Skeletal muscle cell (primary cell): Measurements from ENCODE around the gene UQCC3.
"Not testable (repeated sequence)": the region's sequence is repeated elsewhere in the genome, so short reads cannot be mapped to it uniquely, and the experiment has no call there.

Experiments used
- DNase-seq: peaks from one replicate; pipeline ENCODE4 v3.0.0-alpha.2; 2010; ENCODE audit warnings: low read depth
- H3K4me3 ChIP-seq: 2 replicates; pipeline ENCODE4 v1.5.1; 2011; ENCODE audit warnings: low read depth, mild to moderate bottlenecking, control low read depth, low read length, moderate library complexity

The UQCC3 gene

GRCh38 chr11:62665075-62665598 lies 6.3 kb upstream of the UQCC3 start, which contains the start of the genes C11orf98 and CSKMT:
TSS of gene C11orf98 (minus strand) at chr11:62665210. CDS start at chr11:62665169, 41 bp downstream.
TSS of gene CSKMT (plus strand) at chr11:62665312. CDS start at chr11:62665880, 568 bp downstream.
- H3K4me3 ChIP-seq: peak within 1 kb of the TSS; percentile 88
- DNase-seq: peak; percentile 76

- peak overlapping the region; percentile 88 for H3K4me3 ChIP-seq
- DNase-seq: no peak
These were observed 5.7 kb upstream of the UQCC3 start for GRCh38 chr11:62665599-62666258.

- DNase-seq: no peak
These were observed 5.1 kb upstream of the UQCC3 start for GRCh38 chr11:62666259-62666926.

GRCh38 chr11:62667460-62667859 lies 4.0 kb upstream of the UQCC3 start:
- H3K4me3 ChIP-seq: no peak overlapping the region
- no peak for DNase-seq

More at GRCh38 chr11:62666259-62666926, 5.1 kb upstream of the UQCC3 start:
- H3K4me3 ChIP-seq: peak overlapping the region; percentile 88

GRCh38 chr11:62669420-62670161 lies 1.9 kb upstream of the UQCC3 start:
- no peak for DNase-seq
- no peak overlapping the region for H3K4me3 ChIP-seq

- DNase-seq: no peak
- H3K4me3 ChIP-seq: peak overlapping the region; percentile 75
These were observed 251 bp upstream of the UQCC3 start for GRCh38 chr11:62671236-62671607.

GRCh38 chr11:62673196-62673525 lies 1.7 kb downstream of the UQCC3 start:
- no peak for DNase-seq
- H3K4me3 ChIP-seq: no peak overlapping the region

GRCh38 chr11:62675415-62675814 lies 3.9 kb downstream of the UQCC3 start:
- H3K4me3 ChIP-seq, DNase-seq: not testable (repeated sequence)

- no peak for DNase-seq
- no peak overlapping the region for H3K4me3 ChIP-seq
These were observed 5.2 kb downstream of the UQCC3 start for GRCh38 chr11:62676698-62677097.

- H3K4me3 ChIP-seq: no peak overlapping the region
- no peak for DNase-seq
These were observed 5.7 kb downstream of the UQCC3 start for GRCh38 chr11:62677156-62677555.

GRCh38 chr11:62677714-62678113 lies 6.2 kb downstream of the UQCC3 start:
- H3K4me3 ChIP-seq: peak overlapping the region; percentile 99
- no peak for DNase-seq

GRCh38 chr11:62678433-62678769 lies 6.9 kb downstream of the UQCC3 start:
- peak overlapping the region; percentile 99 for H3K4me3 ChIP-seq

GRCh38 chr11:62678770-62679696 lies 7.6 kb downstream of the UQCC3 start, which contains the start of gene UBXN1:
TSS of gene UBXN1 (minus strand) at chr11:62679073. CDS start at chr11:62678923, 150 bp downstream.
- peak; percentile 92 for DNase-seq
- peak within 1 kb of the TSS; percentile 99 for H3K4me3 ChIP-seq

More at GRCh38 chr11:62678433-62678769, 6.9 kb downstream of the UQCC3 start:
- DNase-seq: no peak

- peak; percentile 86 for DNase-seq
These were observed 9.4 kb downstream of the UQCC3 start for GRCh38 chr11:62680825-62681240.

GRCh38 chr11:62682518-62682917 lies 11.0 kb downstream of the UQCC3 start:
- H3K4me3 ChIP-seq: no peak overlapping the region
- no peak for DNase-seq

More at GRCh38 chr11:62680825-62681240, 9.4 kb downstream of the UQCC3 start:
- H3K4me3 ChIP-seq: no peak overlapping the region

- H3K4me3 ChIP-seq: no peak overlapping the region
- no peak for DNase-seq
These were observed 16.3 kb downstream of the UQCC3 start for GRCh38 chr11:62687508-62688396.

- DNase-seq: no peak
- H3K4me3 ChIP-seq: no peak overlapping the region
These were observed 17.0 kb downstream of the UQCC3 start for GRCh38 chr11:62688491-62688890.
